WI38 (cell line): ENCODE results near the gene ZC3HAV1.
"Not testable (repeated sequence)": the region's sequence is repeated elsewhere in the genome, so short reads cannot be mapped to it uniquely, and the experiment has no call there.

ENCODE experiments used
- H3K4me3 ChIP-seq: 2 replicates; pipeline ENCODE4 v1.5.1; 2011; ENCODE audit warnings: low read depth, mild to moderate bottlenecking, control low read depth, low read length
- TF ChIP-seq, protein P1 (sequence below): IDR thresholded peaks from 2 replicates; pipeline ENCODE4 v1.5.1; 2012; ENCODE audit warnings: low read depth, mild to moderate bottlenecking, control low read depth, low read length

The ZC3HAV1 gene

DNA sequence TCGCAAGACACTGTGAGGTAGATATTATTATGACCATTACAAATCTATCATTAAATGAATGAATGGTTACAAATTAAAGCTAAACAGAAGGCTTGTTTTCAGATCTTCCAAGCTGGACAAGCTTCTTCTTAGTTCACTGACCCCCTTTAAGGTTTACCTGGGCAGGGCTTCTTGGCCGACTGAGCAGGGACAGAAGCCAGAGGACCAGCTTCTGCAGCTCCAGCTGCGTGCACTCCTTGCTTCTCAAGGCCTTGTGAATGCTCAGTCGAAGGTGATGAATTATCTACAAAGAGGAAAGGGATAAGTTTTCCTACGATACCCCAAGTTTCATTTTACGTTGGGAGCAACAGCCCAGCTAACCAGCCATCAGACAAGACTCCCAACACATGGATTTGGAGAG lies 83.0 kb downstream of the ZC3HAV1 start:
- TF ChIP-seq, protein P1, sequence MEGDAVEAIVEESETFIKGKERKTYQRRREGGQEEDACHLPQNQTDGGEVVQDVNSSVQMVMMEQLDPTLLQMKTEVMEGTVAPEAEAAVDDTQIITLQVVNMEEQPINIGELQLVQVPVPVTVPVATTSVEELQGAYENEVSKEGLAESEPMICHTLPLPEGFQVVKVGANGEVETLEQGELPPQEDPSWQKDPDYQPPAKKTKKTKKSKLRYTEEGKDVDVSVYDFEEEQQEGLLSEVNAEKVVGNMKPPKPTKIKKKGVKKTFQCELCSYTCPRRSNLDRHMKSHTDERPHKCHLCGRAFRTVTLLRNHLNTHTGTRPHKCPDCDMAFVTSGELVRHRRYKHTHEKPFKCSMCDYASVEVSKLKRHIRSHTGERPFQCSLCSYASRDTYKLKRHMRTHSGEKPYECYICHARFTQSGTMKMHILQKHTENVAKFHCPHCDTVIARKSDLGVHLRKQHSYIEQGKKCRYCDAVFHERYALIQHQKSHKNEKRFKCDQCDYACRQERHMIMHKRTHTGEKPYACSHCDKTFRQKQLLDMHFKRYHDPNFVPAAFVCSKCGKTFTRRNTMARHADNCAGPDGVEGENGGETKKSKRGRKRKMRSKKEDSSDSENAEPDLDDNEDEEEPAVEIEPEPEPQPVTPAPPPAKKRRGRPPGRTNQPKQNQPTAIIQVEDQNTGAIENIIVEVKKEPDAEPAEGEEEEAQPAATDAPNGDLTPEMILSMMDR: no peak
- no peak overlapping the region for H3K4me3 ChIP-seq

DNA sequence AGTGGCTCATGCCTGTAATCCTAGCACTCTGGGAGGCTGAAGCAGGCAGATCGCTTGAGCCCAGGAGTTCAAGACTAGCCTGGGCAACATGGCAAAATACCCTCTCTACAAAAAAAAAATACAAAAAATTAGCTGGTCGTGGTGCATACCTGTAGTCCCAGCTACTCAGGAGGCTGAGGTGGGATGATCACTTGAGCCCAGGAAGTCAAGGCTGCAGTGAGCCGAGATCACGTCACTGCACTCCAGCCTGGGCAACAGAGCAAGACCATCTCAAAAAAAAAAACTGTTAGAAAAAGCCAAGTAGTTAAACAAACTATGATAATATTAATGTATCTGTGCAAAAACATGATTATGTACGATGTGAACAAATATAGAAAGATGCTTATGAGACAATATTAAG lies 83.7 kb downstream of the ZC3HAV1 start:
- H3K4me3 ChIP-seq: not testable (repeated sequence)

DNA sequence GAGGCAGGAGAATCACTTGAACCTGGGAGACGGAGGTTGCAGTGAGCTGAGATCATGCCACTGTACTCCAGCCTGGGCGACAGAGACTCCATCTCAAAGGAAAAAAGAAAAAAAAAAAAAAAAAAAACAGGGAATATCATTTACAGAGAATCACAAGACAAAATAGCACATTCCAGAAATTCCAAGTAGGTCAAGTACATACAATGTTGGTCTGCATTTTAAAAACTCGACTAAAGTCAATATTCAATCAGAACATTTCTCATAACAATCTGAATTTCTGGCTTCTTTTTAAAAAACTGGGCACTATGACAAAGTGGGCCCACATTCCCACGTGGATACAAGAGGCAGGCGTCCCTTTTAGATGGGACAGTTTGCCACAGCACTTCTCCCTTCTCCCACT lies 86.4 kb downstream of the ZC3HAV1 start:
- TF ChIP-seq, protein P1: no peak
- no peak overlapping the region for H3K4me3 ChIP-seq

DNA sequence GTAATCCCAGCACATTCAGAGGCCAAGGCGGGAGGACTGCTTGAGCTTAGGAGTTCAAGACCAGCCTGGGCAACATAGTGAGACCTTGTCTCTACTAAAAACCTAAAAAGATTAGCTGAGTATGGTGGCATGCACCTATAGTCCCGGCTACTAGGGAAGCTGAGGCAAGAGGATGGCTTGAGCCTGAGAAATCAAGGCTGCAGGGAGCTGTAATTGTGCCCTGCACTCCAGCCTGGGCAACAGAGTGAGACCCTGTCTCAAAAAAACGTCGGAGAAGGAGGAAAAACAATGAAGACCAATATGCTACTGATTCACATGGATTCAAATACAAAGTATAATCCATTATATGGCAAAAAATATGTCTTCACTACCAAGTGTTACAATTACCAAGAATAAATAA lies 87.2 kb downstream of the ZC3HAV1 start:
- no peak overlapping the region for H3K4me3 ChIP-seq
- TF ChIP-seq, protein P1: no peak

DNA sequence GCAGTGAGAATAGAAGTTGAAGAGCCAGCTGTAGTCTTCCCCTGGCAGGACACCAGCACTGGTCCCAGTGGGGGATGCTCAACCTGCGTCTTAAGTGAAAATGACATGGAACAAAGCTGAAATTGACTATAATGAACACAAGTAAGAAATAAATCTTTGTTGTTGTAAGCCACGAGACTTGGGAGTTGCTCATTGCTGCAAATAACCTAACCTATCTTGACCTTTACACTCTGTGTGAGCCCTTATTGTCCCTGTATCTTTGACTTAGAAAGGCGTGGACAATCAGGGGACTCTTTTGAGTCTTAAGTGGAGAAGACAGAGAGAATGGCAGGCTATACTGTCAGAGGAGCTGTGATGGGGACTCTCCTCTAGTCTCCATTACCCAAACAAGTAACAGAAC lies 90.6 kb downstream of the ZC3HAV1 start:
- TF ChIP-seq, protein P1: no peak
- no peak overlapping the region for H3K4me3 ChIP-seq

DNA sequence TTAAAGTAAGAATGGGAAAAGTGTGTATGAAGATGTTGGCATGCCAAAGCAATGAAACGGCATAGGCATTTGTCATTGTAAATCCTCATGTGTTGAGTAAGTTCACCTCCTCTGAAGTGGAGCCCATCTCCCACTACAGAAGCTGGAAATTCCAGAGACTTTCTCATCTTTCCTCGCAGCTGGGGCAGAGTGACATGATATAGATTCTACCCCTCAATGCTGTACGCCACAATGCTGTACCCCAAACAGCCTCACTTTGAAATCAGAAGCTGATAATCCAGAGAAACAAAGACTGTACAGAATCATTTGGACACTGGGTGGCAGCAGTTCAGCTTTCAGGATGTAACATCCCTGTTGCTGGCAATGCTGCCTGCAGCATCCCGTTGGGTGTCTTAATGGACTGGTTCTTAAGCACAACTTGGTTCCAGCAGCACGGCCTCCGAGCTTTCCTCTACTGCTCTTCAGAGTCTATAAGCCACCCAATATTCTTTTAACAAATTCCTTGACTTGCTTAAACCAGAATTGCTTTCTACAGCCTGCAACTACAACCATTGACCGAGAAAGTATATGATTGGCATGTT lies 92.5 kb downstream of the ZC3HAV1 start:
- TF ChIP-seq, protein P1: peak; percentile 41
- H3K4me3 ChIP-seq: no peak overlapping the region

DNA sequence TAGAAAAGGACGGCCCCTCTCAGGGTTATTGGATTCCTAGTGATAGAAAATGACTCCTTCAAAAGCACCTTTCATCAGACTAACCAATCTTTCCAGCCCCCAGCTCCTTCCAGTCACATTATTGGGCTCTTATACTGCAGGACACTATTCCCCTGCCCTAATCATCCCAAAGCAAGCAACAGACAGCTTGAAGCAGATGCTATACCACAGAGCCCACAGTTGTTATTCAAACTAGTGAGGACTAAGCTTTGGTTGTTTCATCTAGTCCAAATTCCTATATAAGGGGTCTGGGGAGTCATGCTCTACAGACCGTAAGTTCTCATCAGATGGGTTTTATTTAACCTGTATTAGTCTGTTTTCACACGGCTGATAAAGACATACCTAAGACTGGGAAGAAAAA lies 98.1 kb downstream of the ZC3HAV1 start:
- TF ChIP-seq, protein P1: no peak
- no peak overlapping the region for H3K4me3 ChIP-seq

DNA sequence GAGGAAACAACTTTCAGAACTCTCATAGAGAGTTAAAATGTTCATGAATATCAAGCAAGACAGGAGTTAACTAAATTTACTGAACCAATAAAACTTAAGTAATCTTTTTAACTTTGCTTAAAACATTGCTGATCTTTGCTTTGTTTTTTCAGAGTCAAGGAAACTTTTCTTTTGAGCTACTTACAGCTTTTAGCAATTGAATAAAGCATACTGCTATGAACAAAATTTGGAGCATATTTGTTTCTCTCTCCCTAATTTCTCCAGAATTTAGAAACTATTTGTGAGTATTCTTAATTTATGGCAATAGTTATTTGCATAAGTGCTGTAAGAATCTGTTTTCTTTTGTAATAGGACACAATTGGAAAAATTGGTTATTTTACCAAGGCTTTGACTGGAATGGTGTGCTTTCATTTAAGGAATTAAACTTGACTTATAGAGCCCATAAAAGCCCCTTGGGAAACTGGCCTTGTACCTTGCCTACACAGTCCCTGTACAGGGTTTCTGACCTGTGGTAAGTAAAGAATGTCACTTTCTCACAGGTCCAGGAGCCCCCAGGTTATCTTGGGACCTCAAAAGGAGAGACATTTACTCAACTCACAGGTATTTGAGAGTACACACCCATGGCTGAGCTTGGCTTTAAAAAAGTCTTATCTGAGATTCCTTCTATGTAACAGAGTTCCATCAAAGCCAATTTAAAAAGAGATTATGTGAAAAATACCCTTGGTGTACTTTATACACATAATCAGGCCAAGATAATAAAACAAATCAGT lies 105.0 kb downstream of the ZC3HAV1 start:
- no peak overlapping the region for H3K4me3 ChIP-seq
- TF ChIP-seq, protein P1: no peak
